ENCODE results near the gene TNFRSF14.

TNFRSF14 gene

GRCh38 chr1:2586154-2587070 lies 30.2 kb downstream of the TNFRSF14 start, which contains the start of gene PRXL2B:
TSS of gene PRXL2B (plus strand) at chr1:2586777. CDS start at chr1:2586886, 109 bp downstream.
- DNase-seq: peak; percentile 89 to 100 (median 99)

GRCh38 chr1:2587071-2587859 lies 31.1 kb downstream of the TNFRSF14 start:
- peak in 2 of 58 donors; percentile 44 to 62 for DNase-seq

GRCh38 chr1:2587860-2588571 lies 31.8 kb downstream of the TNFRSF14 start:
- DNase-seq: no peak

- peak in 1 of 58 donors; percentile 5 for DNase-seq
Observed at GRCh38 chr1:2588661-2589430, 32.7 kb downstream of the TNFRSF14 start.

- no peak for DNase-seq
Observed at GRCh38 chr1:2589431-2590232, 33.5 kb downstream of the TNFRSF14 start.

GRCh38 chr1:2590233-2591141 lies 34.3 kb downstream of the TNFRSF14 start:
- no peak for DNase-seq

GRCh38 chr1:2591233-2591580 lies 35.0 kb downstream of the TNFRSF14 start:
- no peak for DNase-seq

- DNase-seq: no peak
Observed at GRCh38 chr1:2591581-2592261, 35.5 kb downstream of the TNFRSF14 start.

GRCh38 chr1:2592672-2593071 lies 36.5 kb downstream of the TNFRSF14 start:
- no peak for DNase-seq

- no peak for DNase-seq
Observed at GRCh38 chr1:2593251-2593878, 37.2 kb downstream of the TNFRSF14 start.

GRCh38 chr1:2594001-2594640 lies 38.0 kb downstream of the TNFRSF14 start:
- no peak for DNase-seq

- DNase-seq: no peak
Observed at GRCh38 chr1:2594641-2595131, 38.5 kb downstream of the TNFRSF14 start.

GRCh38 chr1:2595261-2595811 lies 39.2 kb downstream of the TNFRSF14 start:
- DNase-seq: no peak

- DNase-seq: no peak
Observed at GRCh38 chr1:2595812-2596529, 39.8 kb downstream of the TNFRSF14 start.

GRCh38 chr1:2596530-2597333 lies 40.6 kb downstream of the TNFRSF14 start:
- DNase-seq: no peak

Data from anterior cingulate cortex (tissue), 58 donors.